ENCODE data around the gene INF2. TPM values are rescaled to one million over a fixed set of nuclear protein-coding genes. Genes with fewer than 3 reads are reported as not detected.
"Not testable (repeated sequence)": the region's sequence is repeated elsewhere in the genome, so short reads cannot be mapped to it uniquely, and the experiment has no call there.

INF2 gene
- total RNA-seq, 2 donors from 2014 or later = 21.9 to 43.5 TPM

- no peak for DNase-seq (ENCODE audit: low spot score)
- peaks cover 22% of the 10 kb centered on the region for H3K36me3 ChIP-seq
- TF ChIP-seq CTCF (IDR thresholded peaks at IDR 0.05) = no peak
- peaks cover 0 to 6% of the 10 kb centered on the region in 2 donors for H3K4me1 ChIP-seq
- no peaks in the 10 kb centered on the region for H3K27me3 ChIP-seq
- no peaks in the 10 kb centered on the region for H3K9me3 ChIP-seq
- no peak overlapping the region for H3K4me3 ChIP-seq
- peak overlapping the region; percentile 46 to 48 for H3K27ac ChIP-seq
Observed at GRCh38 chr14:104747876-104748275, 58.5 kb downstream of the INF2 start.

- H3K4me3 ChIP-seq = no peak overlapping the region
- no peaks in the 10 kb centered on the region for H3K9me3 ChIP-seq
- H3K27ac ChIP-seq = peak overlapping the region in 1 of 2 donors; percentile 5
- H3K4me1 ChIP-seq = peaks cover 0 to 14% of the 10 kb centered on the region in 2 donors
- peaks cover 10% of the 10 kb centered on the region for H3K36me3 ChIP-seq
- TF ChIP-seq CTCF (IDR thresholded peaks at IDR 0.05) = no peak
- no peaks in the 10 kb centered on the region for H3K27me3 ChIP-seq
- DNase-seq (ENCODE audit: low spot score) = no peak
Observed at GRCh38 chr14:104749111-104749649, 59.8 kb downstream of the INF2 start.

- no peak overlapping the region for H3K27ac ChIP-seq
- H3K4me1 ChIP-seq = peaks cover 0 to 25% of the 10 kb centered on the region in 2 donors
- TF ChIP-seq CTCF (IDR thresholded peaks at IDR 0.05) = no peak
- no peak for DNase-seq (ENCODE audit: low spot score)
- H3K36me3 ChIP-seq = peaks cover 3% of the 10 kb centered on the region
- no peaks in the 10 kb centered on the region for H3K27me3 ChIP-seq
- H3K9me3 ChIP-seq = no peaks in the 10 kb centered on the region
- H3K4me3 ChIP-seq = no peak overlapping the region
Observed at GRCh38 chr14:104750056-104750752, 60.8 kb downstream of the INF2 start.

GRCh38 chr14:104750753-104751057 lies 61.3 kb downstream of the INF2 start:
- not testable (repeated sequence) for H3K9me3 ChIP-seq; H3K36me3 ChIP-seq; H3K27me3 ChIP-seq; H3K4me3 ChIP-seq; DNase-seq (ENCODE audit: low spot score); H3K27ac ChIP-seq
- H3K4me1 ChIP-seq = peaks cover 0 to 27% of the 10 kb centered on the region in 2 donors

GRCh38 chr14:104751539-104752422 lies 62.4 kb downstream of the INF2 start:
- Histone ChIP-seq H3K27me3 (no peaks in the 10 kb centered on the region), H3K27ac (peak overlapping the region; percentile 87), H3K36me3 (peaks cover 10% of the 10 kb centered on the region), H3K4me1 (peaks cover 0 to 27% of the 10 kb centered on the region in 2 donors), H3K9me3 (no peaks in the 10 kb centered on the region), H3K4me3 (peak overlapping the region; percentile 95 to 100)
- TF ChIP-seq CTCF (IDR thresholded peaks at IDR 0.05) = no peak
- no peak for DNase-seq (ENCODE audit: low spot score)

GRCh38 chr14:104752423-104752734 lies 63.0 kb downstream of the INF2 start:
- peak overlapping the region; percentile 87 for H3K27ac ChIP-seq
- DNase-seq (ENCODE audit: low spot score) = no peak
- no peaks in the 10 kb centered on the region for H3K9me3 ChIP-seq
- peaks cover 16% of the 10 kb centered on the region for H3K36me3 ChIP-seq
- H3K27me3 ChIP-seq = no peaks in the 10 kb centered on the region
- H3K4me1 ChIP-seq = peaks cover 0 to 27% of the 10 kb centered on the region in 2 donors
- peak overlapping the region; percentile 95 to 100 for H3K4me3 ChIP-seq
- TF ChIP-seq CTCF (IDR thresholded peaks at IDR 0.05) = no peak
